ENCODE measurements around the gene HPD. TPM values are rescaled to one million over a fixed set of nuclear protein-coding genes. Genes with fewer than 3 reads are reported as not detected.

Gene HPD
- total RNA-seq, 6 experiments from 2014 or later: 649 to 1,803 (median 1,080) TPM

DNA sequence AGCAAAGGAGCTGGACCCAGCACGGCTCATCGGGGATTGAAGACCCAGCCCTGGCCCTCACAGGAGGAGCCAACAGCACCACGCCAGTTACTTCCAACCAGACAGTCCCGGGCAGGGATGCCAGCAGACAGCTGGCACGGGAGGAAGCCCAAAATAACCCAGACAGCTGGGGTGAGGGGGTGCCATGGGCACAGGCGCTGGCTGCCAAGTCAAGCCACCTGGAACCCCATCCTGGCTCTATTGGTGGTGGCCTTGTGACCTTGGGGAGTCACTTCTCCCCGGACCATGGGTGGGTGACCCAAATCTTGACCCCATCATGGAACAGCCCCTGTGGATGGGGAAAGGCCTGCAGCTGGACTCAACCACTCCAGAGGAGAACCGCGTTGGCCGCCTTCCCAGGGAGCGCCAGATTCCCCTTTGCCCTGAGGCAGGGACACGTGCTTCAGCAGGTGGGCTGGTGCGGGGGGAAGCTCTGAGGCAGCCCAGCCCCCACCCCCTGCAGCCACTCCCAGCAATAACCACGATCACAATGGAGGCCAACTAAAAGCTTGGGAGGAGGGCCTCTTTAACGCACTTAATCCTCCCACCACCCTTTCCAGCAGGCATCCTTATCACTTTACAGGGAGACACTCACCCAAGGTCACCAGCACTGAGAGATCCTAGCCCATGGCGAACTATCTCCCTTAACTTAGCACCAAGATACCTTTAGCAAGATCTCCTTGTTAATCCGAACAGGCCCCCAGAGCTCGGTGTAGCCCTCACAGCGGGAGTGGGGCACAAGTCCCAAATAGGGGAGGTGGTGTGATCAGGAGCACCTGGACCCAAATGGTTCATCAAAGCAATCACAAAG lies 60.5 kb downstream of the HPD start:
- no peaks in the 10 kb centered on the region for H3K27me3 ChIP-seq
- H3K4me3 ChIP-seq: peak overlapping the region; percentile 53 to 67 (median 65)
- ATAC-seq: peak; percentile 1 to 18 (median 2)
- DNase-seq: peak; percentile 90 to 94 (median 94)
- TF ChIP-seq, protein P1, sequence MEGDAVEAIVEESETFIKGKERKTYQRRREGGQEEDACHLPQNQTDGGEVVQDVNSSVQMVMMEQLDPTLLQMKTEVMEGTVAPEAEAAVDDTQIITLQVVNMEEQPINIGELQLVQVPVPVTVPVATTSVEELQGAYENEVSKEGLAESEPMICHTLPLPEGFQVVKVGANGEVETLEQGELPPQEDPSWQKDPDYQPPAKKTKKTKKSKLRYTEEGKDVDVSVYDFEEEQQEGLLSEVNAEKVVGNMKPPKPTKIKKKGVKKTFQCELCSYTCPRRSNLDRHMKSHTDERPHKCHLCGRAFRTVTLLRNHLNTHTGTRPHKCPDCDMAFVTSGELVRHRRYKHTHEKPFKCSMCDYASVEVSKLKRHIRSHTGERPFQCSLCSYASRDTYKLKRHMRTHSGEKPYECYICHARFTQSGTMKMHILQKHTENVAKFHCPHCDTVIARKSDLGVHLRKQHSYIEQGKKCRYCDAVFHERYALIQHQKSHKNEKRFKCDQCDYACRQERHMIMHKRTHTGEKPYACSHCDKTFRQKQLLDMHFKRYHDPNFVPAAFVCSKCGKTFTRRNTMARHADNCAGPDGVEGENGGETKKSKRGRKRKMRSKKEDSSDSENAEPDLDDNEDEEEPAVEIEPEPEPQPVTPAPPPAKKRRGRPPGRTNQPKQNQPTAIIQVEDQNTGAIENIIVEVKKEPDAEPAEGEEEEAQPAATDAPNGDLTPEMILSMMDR (IDR thresholded peaks at IDR 0.05): no peak
- no peak for TF ChIP-seq POLR2A (IDR thresholded peaks at IDR 0.05)
- WGBS (ENCODE audit: insufficient coverage, low coverage, low lambda C conversion rate, missing lambda C conversion rate): 42% methylated on average over 6 of the region's 19 CpGs
- H3K9me3 ChIP-seq: no peaks in the 10 kb centered on the region
- H3K36me3 ChIP-seq: peaks cover 0 to 4% (median 0%) of the 10 kb centered on the region in 4 donors
- intact Hi-C loops (cut with DNase I): no loop called here
- peak overlapping the region; percentile 56 to 100 (median 100) for H3K27ac ChIP-seq
- peaks cover 0 to 56% (median 13%) of the 10 kb centered on the region in 4 donors for H3K4me1 ChIP-seq

DNA sequence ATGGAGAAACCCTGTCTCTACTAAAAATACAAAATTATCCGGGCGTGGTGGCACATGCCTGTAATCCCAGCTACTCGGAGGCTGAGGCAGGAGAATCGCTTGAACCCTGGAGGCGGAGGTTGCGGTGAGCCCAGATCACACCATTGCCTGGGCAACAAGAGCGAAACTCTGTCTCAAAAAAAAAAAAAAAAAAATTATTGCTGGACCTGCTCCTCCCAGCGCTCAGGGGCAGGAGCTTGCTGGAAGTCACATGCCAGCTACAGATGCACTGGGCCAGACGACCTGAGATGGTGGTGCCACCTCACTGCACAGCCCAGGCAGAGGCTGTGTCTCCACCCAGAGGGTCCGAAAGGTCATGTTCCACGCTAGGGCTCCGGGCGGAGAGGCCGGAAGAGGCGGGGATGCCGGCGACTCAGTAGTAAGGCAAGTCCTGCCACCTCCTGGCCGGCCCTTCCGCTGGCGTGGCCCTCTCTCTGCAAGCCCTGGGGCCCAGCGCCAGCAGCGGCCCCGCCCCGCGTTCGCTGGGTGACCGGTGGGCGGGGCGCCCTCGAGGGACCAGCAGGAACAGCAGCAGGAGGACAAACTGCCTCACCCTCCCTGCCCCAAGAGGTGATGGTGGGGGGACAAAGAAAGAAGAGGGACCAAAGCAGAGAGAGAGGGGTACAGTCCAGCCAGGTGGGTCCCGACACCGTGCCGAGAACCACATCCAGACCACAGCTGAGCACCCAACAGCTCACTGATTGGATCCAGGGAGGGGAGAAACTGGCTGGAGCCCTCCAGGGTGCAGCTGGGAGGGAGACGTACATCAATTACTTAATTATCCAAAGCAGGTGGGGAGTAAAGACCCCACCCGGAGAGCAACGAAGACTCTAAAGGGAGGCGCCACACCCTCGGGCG lies 61.6 kb downstream of the HPD start:
- peak; percentile 61 for TF ChIP-seq POLR2A (IDR thresholded peaks at IDR 0.05)
- TF ChIP-seq, protein P1 (IDR thresholded peaks at IDR 0.05): peak; percentile 40 to 54 (median 52)
- Histone ChIP-seq H3K4me3 (peak overlapping the region; percentile 53 to 67 (median 65)), H3K27ac (peak overlapping the region; percentile 57 to 100 (median 100)), H3K9me3 (no peaks in the 10 kb centered on the region), H3K27me3 (no peaks in the 10 kb centered on the region), H3K36me3 (peaks cover 0 to 4% (median 0%) of the 10 kb centered on the region in 4 donors), H3K4me1 (peaks cover 0 to 56% (median 13%) of the 10 kb centered on the region in 4 donors)
- 12% methylated on average over 14 of the region's 39 CpGs for WGBS (ENCODE audit: insufficient coverage, low coverage, low lambda C conversion rate, missing lambda C conversion rate)
- intact Hi-C loops (cut with DNase I): no loop called here
- ATAC-seq (peak; percentile 57 to 77 (median 64)), DNase-seq (peak; percentile 99)

DNA sequence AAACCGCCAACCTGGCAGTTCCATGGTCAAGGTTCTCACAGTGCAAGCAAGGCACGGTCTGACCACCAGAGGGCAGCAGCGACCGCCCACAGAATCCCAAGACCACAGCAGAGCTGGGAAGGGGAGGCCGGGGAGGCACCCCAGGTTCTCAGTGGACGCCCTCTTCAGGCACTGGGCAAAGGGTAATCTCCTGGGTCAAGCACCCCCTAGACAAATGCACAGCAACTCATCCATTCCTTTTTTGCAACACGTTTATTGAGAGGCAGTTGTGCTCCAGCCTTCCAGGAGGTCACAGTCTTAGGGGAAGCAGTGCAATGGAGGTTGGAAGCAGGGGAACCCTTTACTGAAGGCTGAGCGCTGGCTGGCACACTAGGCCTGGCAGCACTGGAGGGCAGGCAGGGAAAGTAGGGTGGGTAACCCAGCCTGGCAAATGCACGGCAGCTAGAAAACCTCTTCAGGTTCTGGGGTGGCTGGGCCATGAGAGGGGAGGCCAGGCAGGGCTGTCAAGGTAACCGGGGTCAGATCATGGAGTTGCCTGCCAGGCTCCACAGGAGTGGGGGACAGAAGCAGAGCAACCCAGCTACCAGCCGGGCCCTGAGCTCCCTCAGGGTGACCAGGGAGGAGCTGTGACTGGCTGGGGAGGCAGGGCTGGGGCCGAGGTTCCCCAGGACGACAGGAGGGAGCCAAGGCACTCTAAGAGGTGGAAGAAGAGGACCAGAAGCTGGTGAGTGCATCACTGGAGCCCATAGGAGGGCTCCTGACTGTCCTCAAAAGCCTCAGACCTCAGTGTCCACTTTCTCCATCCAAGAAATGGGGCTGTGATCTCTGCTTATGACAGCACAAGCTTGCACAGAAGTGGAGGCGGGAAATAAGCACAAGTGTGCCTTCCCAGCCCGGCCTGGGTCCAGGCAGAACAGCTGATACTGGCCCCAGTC lies 63.4 kb downstream of the HPD start:
- Histone ChIP-seq H3K27ac (peak overlapping the region; percentile 61 to 95 (median 81)), H3K4me3 (peak overlapping the region in 2 of 3 donors; percentile 7 to 57), H3K27me3 (no peaks in the 10 kb centered on the region), H3K36me3 (peaks cover 0 to 4% (median 0%) of the 10 kb centered on the region in 4 donors), H3K9me3 (no peaks in the 10 kb centered on the region), H3K4me1 (peaks cover 0 to 56% (median 13%) of the 10 kb centered on the region in 4 donors)
- intact Hi-C loops (cut with DNase I): no loop called here
- DNase-seq: peak; percentile 84 to 92 (median 89)
- ATAC-seq: peak; percentile 41 to 54 (median 45)
- TF ChIP-seq, protein P1 (IDR thresholded peaks at IDR 0.05): peak; percentile 96 to 98 (median 98)
- no peak for TF ChIP-seq POLR2A (IDR thresholded peaks at IDR 0.05)
- 7% methylated on average over 9 of the region's 15 CpGs for WGBS (ENCODE audit: insufficient coverage, low coverage, low lambda C conversion rate, missing lambda C conversion rate)
